Tibial nerve (tissue), 4 donors: ENCODE results near the gene CREBRF.

Experiments used
- CTCF ChIP-seq, 5 experiments: fragments of 200-600 bp in 3 of 5; fragments of 450-650 bp in 2 of 5; sonication (generic) in 3 of 5; IDR thresholded peaks; one replicate each; pipeline ENCODE4 v1.5.1; 2016 to 2019; ENCODE audit warnings: antibody characterized with exemption in 5 of 5, mild to moderate bottlenecking in 3 of 5, moderate library complexity in 2 of 5
- EP300 ChIP-seq, 2 donors: sonication (generic); formaldehyde crosslinking; IDR thresholded peaks; one replicate each; pipeline ENCODE4 v1.6.1; 2017; ENCODE audit warnings: antibody characterized with exemption in 2 of 2, mild to moderate bottlenecking in 1 of 2
- POLR2A ChIP-seq, 2 donors: fragments of 450-650 bp; IDR thresholded peaks; one replicate each; pipeline ENCODE4 v1.6.1; 2017; ENCODE audit warnings: antibody characterized with exemption in 2 of 2, mild to moderate bottlenecking in 2 of 2, moderate library complexity in 2 of 2

- no peak for TF ChIP-seq CTCF (IDR thresholded peaks at IDR 0.05)
- no peak for TF ChIP-seq EP300 (IDR thresholded peaks at IDR 0.05)
- no peak for TF ChIP-seq POLR2A (IDR thresholded peaks at IDR 0.05)
Observed at GRCh38 chr5:173140769-173141168, 84.6 kb downstream of the CREBRF start.
